ENCODE results near the gene LRIG3.
"Not testable (repeated sequence)": the region's sequence is repeated elsewhere in the genome, so short reads cannot be mapped to it uniquely, and the experiment has no call there.

The LRIG3 gene

DNA sequence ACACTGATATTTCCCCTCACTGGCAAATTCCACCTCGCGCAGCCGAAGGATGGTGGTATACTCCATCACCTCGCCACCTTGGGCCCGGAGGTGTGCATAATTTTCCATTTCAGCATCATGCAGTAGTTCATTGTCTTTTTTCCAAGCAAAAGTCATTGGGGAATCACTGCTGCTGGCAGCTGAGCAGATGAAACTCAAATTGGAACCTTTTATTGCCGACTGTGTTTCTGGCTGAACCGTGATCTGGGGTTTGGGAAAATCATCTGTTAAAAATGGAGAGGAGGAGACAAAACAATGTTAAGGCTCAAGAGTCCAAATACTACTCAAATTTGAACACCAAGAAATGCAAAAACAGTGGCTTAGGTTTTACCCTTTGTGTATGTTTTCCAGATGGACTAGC, 39.7 kb downstream of the LRIG3 start:
- H3K4me3 Mint-ChIP-seq, result no peak overlapping the region
- no peaks in the 10 kb centered on the region for H3K9me3 Mint-ChIP-seq
- H3K36me3 Mint-ChIP-seq (ENCODE audit: low read depth), result no peaks in the 10 kb centered on the region
- DNase-seq (ENCODE audit: low spot score), result no peak
- H3K4me1 Mint-ChIP-seq (ENCODE audit: low read depth), result no peaks in the 10 kb centered on the region
- H3K27ac Mint-ChIP-seq, result no peak overlapping the region
- H3K27me3 Mint-ChIP-seq (ENCODE audit: low read depth), result no peaks in the 10 kb centered on the region

DNA sequence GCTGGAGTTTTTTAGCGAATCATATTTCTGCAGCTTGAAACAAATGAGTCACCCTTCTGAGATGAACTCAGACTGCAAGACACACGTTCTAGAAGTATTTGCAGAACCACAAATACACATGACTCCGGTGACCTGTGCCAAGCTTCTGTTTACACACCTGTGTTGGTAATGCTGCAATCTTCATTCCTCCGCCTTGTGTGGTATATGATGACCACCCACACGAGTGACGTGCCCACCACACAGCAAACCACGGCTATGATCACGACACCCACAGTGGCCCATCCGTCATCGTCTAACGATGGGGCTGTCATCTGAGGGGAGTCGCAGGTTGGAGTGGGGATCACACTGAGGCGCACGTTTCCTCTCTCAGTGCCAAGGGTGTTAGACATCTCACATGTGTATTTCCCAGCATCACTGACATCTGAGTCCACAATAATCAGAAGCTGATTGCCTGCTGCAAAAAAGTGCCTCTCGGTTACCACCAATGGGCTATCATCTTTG, 43.0 kb downstream of the LRIG3 start:
- H3K4me3 Mint-ChIP-seq, result no peak overlapping the region
- no peaks in the 10 kb centered on the region for H3K4me1 Mint-ChIP-seq (ENCODE audit: low read depth)
- no peaks in the 10 kb centered on the region for H3K36me3 Mint-ChIP-seq (ENCODE audit: low read depth)
- no peak for DNase-seq (ENCODE audit: low spot score)
- no peak overlapping the region for H3K27ac Mint-ChIP-seq
- H3K27me3 Mint-ChIP-seq (ENCODE audit: low read depth), result no peaks in the 10 kb centered on the region
- H3K9me3 Mint-ChIP-seq, result no peaks in the 10 kb centered on the region

DNA sequence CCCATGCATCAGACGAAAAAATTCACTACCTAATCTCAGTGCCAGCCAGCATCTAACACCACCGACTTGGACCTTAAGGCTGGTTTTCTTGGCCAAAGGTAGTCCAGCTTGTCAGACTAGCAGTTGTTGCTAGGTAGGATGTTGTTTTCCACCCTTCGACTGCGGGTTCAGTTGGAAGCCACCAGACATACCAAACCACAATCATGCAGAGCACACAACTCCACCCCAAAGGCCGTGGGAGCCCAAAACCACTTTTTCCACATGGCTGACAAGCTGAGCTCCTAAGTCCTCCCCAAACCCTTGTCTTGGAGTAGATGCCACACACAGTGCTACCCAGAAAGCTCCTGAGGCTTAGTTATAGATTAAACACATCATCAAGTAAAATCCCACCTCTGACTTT, 46.8 kb downstream of the LRIG3 start:
- H3K36me3 Mint-ChIP-seq (ENCODE audit: low read depth), result no peaks in the 10 kb centered on the region
- no peak for DNase-seq (ENCODE audit: low spot score)
- no peaks in the 10 kb centered on the region for H3K27me3 Mint-ChIP-seq (ENCODE audit: low read depth)
- H3K4me1 Mint-ChIP-seq (ENCODE audit: low read depth), result no peaks in the 10 kb centered on the region
- no peak overlapping the region for H3K27ac Mint-ChIP-seq
- no peaks in the 10 kb centered on the region for H3K9me3 Mint-ChIP-seq
- H3K4me3 Mint-ChIP-seq, result no peak overlapping the region

DNA sequence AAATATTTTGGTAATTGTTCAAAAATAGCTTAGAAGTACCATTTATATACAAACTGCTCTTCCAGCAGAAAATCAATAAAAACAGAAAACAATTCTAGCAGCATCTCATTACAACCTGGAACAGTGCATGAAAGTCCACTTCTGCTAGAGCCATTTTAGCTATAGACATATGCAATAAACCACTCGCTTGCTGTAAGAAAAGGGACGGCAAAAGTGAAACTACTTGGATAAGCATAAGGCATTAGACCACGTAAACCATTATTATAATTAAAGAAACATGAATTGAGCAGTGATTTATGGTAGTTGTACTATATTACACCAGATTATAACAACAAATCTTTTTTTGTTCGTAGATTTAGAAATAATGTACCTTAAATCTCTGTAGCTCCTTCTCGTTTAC, 48.7 kb downstream of the LRIG3 start:
- no peak overlapping the region for H3K27ac Mint-ChIP-seq
- H3K4me3 Mint-ChIP-seq, result no peak overlapping the region
- no peaks in the 10 kb centered on the region for H3K27me3 Mint-ChIP-seq (ENCODE audit: low read depth)
- no peaks in the 10 kb centered on the region for H3K4me1 Mint-ChIP-seq (ENCODE audit: low read depth)
- H3K36me3 Mint-ChIP-seq (ENCODE audit: low read depth), result no peaks in the 10 kb centered on the region
- no peaks in the 10 kb centered on the region for H3K9me3 Mint-ChIP-seq
- no peak for DNase-seq (ENCODE audit: low spot score)

DNA sequence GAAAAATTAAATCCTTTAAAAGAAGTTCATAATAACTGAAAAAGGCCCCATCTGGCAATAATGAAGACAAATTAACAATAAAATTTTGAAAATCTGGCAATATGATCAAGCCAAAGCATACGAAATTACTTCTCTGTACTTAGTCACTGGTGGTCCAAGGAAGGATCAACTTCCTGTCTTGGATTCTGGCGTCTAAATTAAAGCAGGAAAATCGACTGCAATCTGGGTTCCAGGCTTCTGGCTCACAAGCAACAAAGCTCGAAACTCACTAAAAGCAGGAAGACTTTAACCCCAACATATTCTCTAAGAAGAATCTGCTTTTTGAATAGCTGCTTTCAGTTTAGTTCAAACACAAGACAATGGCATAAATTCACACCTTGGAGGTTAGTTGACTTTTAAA, 49.7 kb downstream of the LRIG3 start:
- Mint-ChIP-seq H3K36me3 (ENCODE audit: low read depth) (no peaks in the 10 kb centered on the region), H3K27ac (no peak overlapping the region), H3K4me3 (no peak overlapping the region), H3K9me3 (no peaks in the 10 kb centered on the region), H3K27me3 (ENCODE audit: low read depth) (no peaks in the 10 kb centered on the region), H3K4me1 (ENCODE audit: low read depth) (no peaks in the 10 kb centered on the region)
- DNase-seq (ENCODE audit: low spot score), result no peak

DNA sequence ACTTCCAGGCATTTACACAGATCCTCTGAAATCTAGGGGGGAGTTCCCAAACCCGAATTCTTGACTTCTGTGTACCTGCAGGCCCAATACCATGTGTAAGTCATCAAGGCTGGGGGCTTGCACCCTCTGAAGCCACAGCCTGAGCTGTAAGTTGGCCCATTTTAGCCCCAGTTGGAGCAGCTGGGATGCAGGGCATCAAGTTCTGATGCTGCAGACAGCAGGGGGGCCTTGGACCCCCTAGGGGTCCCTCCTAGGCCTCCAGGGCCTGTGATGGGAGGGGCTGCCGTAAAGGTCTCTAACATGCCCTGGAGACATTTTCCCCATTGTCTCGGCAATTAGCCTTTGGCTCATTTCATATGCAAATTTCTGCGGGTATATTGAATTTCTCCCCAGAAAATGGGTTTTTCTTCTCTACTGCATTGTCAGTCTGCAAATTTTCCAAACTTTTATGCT, 59.5 kb downstream of the LRIG3 start:
- Mint-ChIP-seq H3K4me1 (ENCODE audit: low read depth) (no peaks in the 10 kb centered on the region), H3K4me3 (no peak overlapping the region), H3K27me3 (ENCODE audit: low read depth) (no peaks in the 10 kb centered on the region), H3K36me3 (ENCODE audit: low read depth) (no peaks in the 10 kb centered on the region), H3K27ac (no peak overlapping the region), H3K9me3 (no peaks in the 10 kb centered on the region)
- DNase-seq (ENCODE audit: low spot score), result no peak

DNA sequence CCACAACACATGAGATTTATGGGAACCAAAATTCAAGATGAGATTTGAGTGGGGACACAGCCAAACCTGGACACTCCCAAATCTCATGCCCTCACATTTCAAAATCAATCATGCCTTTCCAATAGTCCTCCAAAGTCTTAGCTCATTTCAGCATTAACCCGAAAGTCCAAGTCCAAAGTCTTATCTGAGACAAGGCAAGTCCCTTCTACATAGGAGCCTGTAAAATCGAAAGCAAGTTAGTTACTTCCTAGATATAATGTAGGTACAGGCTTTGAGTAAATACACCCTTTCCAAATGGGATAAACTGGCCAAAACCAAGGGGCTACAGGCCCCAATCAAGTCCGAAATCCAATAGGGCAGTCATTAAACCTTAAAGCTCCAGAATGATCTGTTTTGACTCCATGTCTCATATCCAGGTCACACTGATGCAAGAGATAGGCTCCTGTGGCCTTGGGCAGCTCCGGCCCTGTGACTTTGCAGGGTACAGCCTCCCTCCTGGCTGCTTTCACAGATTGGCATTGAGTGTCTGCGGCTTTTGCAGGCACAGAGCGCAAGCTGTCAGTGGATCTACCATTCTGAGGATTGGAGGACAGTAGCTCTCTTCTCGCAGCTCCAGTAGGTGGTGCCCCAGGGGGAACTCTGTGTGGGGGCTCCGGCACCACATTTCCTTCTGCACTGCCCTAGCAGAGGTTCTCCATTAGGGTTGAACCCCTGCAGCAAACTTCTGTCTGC, 60.1 kb downstream of the LRIG3 start:
- no peaks in the 10 kb centered on the region for H3K9me3 Mint-ChIP-seq
- H3K4me1 Mint-ChIP-seq (ENCODE audit: low read depth), result no peaks in the 10 kb centered on the region
- no peak for DNase-seq (ENCODE audit: low spot score)
- no peaks in the 10 kb centered on the region for H3K36me3 Mint-ChIP-seq (ENCODE audit: low read depth)
- H3K4me3 Mint-ChIP-seq, result no peak overlapping the region
- H3K27me3 Mint-ChIP-seq (ENCODE audit: low read depth), result no peaks in the 10 kb centered on the region
- H3K27ac Mint-ChIP-seq, result no peak overlapping the region

DNA sequence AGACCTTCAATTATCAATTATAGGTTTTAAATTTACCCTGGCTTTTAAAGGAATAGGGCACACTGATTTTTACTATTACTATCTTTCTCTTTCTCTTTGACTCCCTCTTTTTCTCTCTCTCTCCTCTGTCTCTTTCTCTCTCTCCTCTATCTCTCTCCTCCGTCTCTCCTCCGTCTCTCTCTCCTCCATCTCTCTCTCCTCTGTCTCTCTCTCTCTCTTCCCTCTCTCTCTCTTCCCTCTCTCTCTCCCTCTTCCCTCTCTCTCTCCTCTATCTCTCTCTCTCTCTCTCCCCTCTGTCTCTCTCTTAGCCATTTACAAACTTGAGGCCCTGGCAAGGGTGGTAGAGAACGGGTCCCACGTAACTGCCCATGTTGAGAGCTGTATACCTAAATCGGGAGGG, 62.3 kb downstream of the LRIG3 start:
- Mint-ChIP-seq H3K4me1 (ENCODE audit: low read depth) (no peaks in the 10 kb centered on the region), H3K36me3 (ENCODE audit: low read depth) (no peaks in the 10 kb centered on the region), H3K9me3 (peaks cover 4% of the 10 kb centered on the region), H3K4me3 (no peak overlapping the region), H3K27me3 (ENCODE audit: low read depth) (no peaks in the 10 kb centered on the region), H3K27ac (no peak overlapping the region)
- no peak for DNase-seq (ENCODE audit: low spot score)

DNA sequence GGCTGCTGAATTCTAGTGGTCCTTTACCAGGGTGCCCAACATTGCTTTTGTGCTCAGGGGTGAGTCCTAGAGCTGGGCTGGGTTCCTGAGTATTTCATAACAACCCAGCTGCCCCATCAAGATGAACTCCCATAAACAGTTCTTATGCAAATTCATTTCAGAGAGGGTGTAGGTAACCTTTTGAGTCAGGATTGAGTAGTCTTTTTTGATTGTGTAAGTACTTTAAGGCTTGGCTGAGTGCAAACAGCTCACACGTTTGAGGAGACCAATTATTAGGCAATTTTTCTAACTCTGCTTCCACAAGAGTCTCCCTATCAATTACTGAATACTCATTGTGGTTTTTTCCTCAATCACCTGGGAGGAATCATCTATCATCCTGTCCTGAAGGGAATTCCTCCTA, 63.1 kb downstream of the LRIG3 start:
- not testable (repeated sequence) for H3K9me3 Mint-ChIP-seq, H3K4me3 Mint-ChIP-seq

DNA sequence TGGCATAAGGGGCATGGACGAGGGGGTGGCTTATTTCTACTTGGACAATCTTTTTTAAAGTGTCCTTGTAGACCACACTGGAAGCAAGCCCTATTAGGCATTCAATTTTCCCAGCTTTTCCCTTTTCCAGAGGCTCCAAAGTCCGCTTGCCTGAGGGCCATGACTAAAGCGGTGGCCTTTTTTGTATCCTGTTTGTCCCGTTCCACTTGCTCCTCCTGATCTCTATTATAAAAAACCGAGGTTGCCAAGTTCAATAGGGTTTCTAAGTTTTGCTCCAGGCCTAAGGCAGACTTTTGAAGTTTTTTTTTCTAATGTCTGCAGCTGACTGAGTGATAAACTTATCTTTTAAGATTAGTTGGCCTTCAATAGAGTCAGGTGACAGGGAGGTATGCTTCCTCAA, 64.7 kb downstream of the LRIG3 start:
- H3K4me3 Mint-ChIP-seq; H3K4me1 Mint-ChIP-seq (ENCODE audit: low read depth); H3K27ac Mint-ChIP-seq: not testable (repeated sequence)

More for the DNA sequence above, 63.1 kb downstream of the LRIG3 start:
- not testable (repeated sequence) for H3K27me3 Mint-ChIP-seq (ENCODE audit: low read depth); H3K27ac Mint-ChIP-seq; H3K36me3 Mint-ChIP-seq (ENCODE audit: low read depth); DNase-seq (ENCODE audit: low spot score); H3K4me1 Mint-ChIP-seq (ENCODE audit: low read depth)

DNA sequence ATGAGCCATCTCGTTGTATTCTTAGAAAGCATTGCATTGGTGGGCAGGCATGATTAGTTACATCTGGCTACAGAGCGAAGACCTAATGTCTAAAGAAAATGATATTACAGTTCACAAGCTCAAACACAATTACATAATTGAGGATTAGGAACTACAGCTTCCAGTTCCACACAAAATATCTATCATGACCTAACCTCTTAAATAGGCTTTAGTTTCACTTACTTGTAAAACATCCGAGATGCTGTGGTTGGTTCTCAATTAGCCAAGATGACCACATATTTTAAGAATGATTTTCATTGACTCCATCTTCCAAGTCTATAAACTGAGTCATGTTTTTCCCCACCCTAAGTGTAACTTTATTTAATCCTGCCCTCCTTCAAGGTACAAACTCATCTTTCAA, 69.5 kb downstream of the LRIG3 start:
- Mint-ChIP-seq H3K27me3 (ENCODE audit: low read depth) (no peaks in the 10 kb centered on the region), H3K27ac (no peak overlapping the region), H3K4me1 (ENCODE audit: low read depth) (no peaks in the 10 kb centered on the region), H3K36me3 (ENCODE audit: low read depth) (no peaks in the 10 kb centered on the region), H3K9me3 (peaks cover 8% of the 10 kb centered on the region), H3K4me3 (no peak overlapping the region)
- no peak for DNase-seq (ENCODE audit: low spot score)

More for the DNA sequence above, 64.7 kb downstream of the LRIG3 start:
- H3K9me3 Mint-ChIP-seq; H3K36me3 Mint-ChIP-seq (ENCODE audit: low read depth); H3K27me3 Mint-ChIP-seq (ENCODE audit: low read depth); DNase-seq (ENCODE audit: low spot score): not testable (repeated sequence)

DNA sequence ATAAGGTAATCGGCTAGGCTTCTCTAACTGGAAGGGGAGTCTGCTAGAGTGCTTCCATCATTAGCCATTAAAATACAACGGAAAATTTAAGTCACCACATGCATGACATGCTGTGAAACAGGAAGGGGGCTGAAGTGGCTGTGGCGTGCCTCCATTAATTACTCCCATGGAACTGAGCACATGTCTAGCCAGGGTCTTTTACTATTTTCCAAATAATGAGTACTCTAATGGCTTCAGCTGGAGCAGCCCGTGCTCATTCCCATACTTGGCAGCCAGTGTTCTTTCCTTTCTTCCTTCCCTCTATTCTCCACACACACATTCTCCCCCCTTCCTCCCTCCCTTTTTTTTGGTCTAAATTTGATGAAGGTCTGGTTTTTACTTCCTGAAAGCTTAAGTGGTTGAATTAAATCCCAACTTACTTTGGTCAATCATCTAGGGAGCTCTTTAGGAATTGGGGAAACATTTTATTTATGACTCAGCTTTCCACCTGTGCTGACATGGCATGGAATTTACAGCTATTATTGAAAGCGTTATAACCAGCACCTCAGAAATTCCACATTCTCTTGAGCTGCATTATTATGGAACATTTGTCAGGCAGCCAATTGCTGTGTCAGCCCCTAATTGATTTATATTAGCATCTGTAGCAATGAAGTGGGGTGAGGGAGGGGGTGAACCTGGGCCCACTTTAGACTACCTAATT, 72.3 kb downstream of the LRIG3 start:
- no peak overlapping the region for H3K4me3 Mint-ChIP-seq
- DNase-seq (ENCODE audit: low spot score), result no peak
- no peaks in the 10 kb centered on the region for H3K27me3 Mint-ChIP-seq (ENCODE audit: low read depth)
- H3K9me3 Mint-ChIP-seq, result peaks cover 4% of the 10 kb centered on the region
- no peak overlapping the region for H3K27ac Mint-ChIP-seq
- no peaks in the 10 kb centered on the region for H3K4me1 Mint-ChIP-seq (ENCODE audit: low read depth)
- no peaks in the 10 kb centered on the region for H3K36me3 Mint-ChIP-seq (ENCODE audit: low read depth)

DNA sequence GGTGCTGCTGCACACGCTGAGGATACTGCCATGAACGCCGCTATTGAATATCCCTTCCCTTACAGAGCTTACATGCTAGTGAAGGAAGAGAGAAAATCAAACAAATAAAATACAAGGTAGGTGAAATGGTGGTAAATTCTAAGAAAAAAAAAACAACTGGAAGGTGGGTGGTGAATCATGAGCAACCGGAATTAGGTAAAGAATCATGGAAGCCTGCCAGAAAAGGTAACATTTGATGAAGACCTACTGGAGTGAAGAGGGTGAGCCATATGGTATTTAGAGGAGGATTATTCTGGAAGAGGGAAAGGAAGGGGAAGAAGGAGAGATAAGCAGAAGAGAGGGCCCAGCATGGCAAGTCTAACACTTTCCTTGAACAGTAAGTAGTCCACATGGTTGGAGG, 76.1 kb downstream of the LRIG3 start:
- DNase-seq (ENCODE audit: low spot score), result no peak
- Mint-ChIP-seq H3K4me1 (ENCODE audit: low read depth) (no peaks in the 10 kb centered on the region), H3K27ac (no peak overlapping the region), H3K4me3 (no peak overlapping the region), H3K27me3 (ENCODE audit: low read depth) (no peaks in the 10 kb centered on the region), H3K36me3 (ENCODE audit: low read depth) (no peaks in the 10 kb centered on the region), H3K9me3 (peaks cover 4% of the 10 kb centered on the region)

DNA sequence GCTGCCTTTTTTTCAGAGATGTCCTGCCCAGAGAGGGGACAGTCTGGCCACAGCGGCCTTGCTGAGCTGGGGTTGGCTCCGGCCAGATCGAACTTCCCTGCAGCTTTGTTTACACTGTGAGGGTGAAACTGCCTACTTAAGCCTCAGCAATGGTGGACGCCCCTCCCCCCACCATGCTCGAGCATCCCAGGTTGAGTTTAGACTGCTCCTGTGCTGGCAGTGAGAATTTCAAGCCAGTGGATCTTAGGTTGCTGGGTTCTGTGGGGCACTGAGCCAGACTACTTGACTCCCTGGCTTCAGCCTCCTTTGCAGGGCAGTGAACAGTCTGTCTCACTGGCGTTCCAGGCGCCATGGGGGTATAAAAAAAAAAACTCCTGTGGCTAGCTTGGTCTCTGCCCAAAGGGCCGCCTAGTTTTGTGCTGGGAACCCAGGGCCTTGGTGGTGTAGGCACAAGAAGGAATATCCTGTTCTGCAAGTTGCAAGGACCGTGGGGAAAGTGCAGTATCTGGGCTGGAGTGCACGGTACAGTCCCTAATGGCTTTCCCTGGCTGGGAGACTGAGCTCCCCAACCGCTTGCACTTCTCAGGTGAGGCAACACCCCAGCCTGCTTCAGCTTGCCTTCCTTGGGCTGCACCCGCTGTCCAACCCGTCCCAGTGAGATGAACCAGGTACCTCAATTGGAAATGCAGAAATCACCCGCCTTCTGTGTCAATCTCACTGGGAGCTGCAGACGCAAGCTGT, 79.1 kb downstream of the LRIG3 start:
- Mint-ChIP-seq H3K27me3 (ENCODE audit: low read depth) (no peaks in the 10 kb centered on the region), H3K4me3 (no peak overlapping the region), H3K36me3 (ENCODE audit: low read depth) (no peaks in the 10 kb centered on the region), H3K9me3 (peaks cover 6% of the 10 kb centered on the region), H3K4me1 (ENCODE audit: low read depth) (no peaks in the 10 kb centered on the region), H3K27ac (no peak overlapping the region)
- DNase-seq (ENCODE audit: low spot score), result no peak

Data from T-helper 2 cell treated with Interferon-gamma antibody and Interleukin-4, amounts not matched to agents 5 μg/mL and 100 μg/mL, for 36 hours (primary cell).